GM23338 (cell line): Measurements from ENCODE around the gene IGSF21. TPM values are rescaled to one million over a fixed set of nuclear protein-coding genes. Genes with fewer than 3 reads are reported as not detected.

Experiments
- ATAC-seq: fragments of 200-7000 bp; cut with Tn5 transposase; 3 replicates; pipeline ENCODE4 v1.9.1; 2020
- DNase-seq: peaks from one replicate; pipeline ENCODE4 v3.0.0-alpha.2; 2015; ENCODE audit warnings: low spot score
- H2AFZ ChIP-seq: fragments of 200-600 bp; sonication (generic); 2 replicates; pipeline ENCODE4 v1.8.0; 2016; ENCODE audit warnings: antibody characterized with exemption, mild to moderate bottlenecking, moderate library complexity
- H3F3A ChIP-seq: fragments of 200-600 bp; sonication (generic); replicated peaks from 2 replicates; pipeline ENCODE4 v1.8.0; 2017; ENCODE audit warnings: antibody characterized with exemption, mixed run types, low read depth
- H3K27ac ChIP-seq: fragments of 200-600 bp; sonication (generic); 2 replicates; pipeline ENCODE4 v1.6.1; 2016; ENCODE audit warnings: low read depth
- H3K27me3 ChIP-seq: fragments of 200-600 bp; sonication (generic); 2 replicates; pipeline ENCODE4 v1.8.0; 2016; ENCODE audit warnings: mild to moderate bottlenecking, mixed run types, moderate library complexity; ENCODE audit not compliant: insufficient read depth
- H3K36me3 ChIP-seq: fragments of 200-600 bp; sonication (generic); 2 replicates; pipeline ENCODE4 v1.8.0; 2016; ENCODE audit warnings: mild to moderate bottlenecking; ENCODE audit not compliant: insufficient read depth
- H3K4me1 ChIP-seq: fragments of 200-600 bp; sonication (generic); 2 replicates; pipeline ENCODE4 v1.8.0; 2016; ENCODE audit warnings: mild to moderate bottlenecking, moderate library complexity; ENCODE audit not compliant: insufficient read depth
- H3K4me2 ChIP-seq: fragments of 200-600 bp; sonication (generic); 2 replicates; pipeline ENCODE4 v1.7.1; 2017; ENCODE audit warnings: mixed run types
- H3K4me3 ChIP-seq: fragments of 200-600 bp; sonication (generic); 2 replicates; pipeline ENCODE4 v1.6.1; 2016; ENCODE audit warnings: mixed run types
- H3K79me2 ChIP-seq: fragments of 200-600 bp; sonication (generic); replicated peaks from 2 replicates; pipeline ENCODE4 v1.8.0; 2017; ENCODE audit warnings: mild to moderate bottlenecking; ENCODE audit not compliant: insufficient read depth
- H3K9me2 ChIP-seq: fragments of 200-600 bp; sonication (generic); 2 replicates; pipeline ENCODE4 v1.8.0; 2017; ENCODE audit not compliant: insufficient read depth
- H4K20me1 ChIP-seq: fragments of 200-600 bp; sonication (generic); replicated peaks from 2 replicates; pipeline ENCODE4 v1.8.0; 2017; ENCODE audit warnings: mild to moderate bottlenecking; ENCODE audit not compliant: insufficient read depth
- H3K27ac Mint-ChIP-seq: 2 replicates; pipeline ENCODE4 v1.8.0; 2020; ENCODE audit warnings: inconsistent platforms, mild to moderate bottlenecking, moderate library complexity, mixed read lengths
- H3K27me3 Mint-ChIP-seq: 3 replicates; pipeline ENCODE4 v1.8.0; 2022; ENCODE audit warnings: low read depth, mild to moderate bottlenecking, moderate library complexity, mixed read lengths, inconsistent platforms; ENCODE audit not compliant: insufficient read depth, poor library complexity
- H3K36me3 Mint-ChIP-seq: 3 replicates; pipeline ENCODE4 v1.8.0; 2021; ENCODE audit warnings: low read depth, mild to moderate bottlenecking, inconsistent platforms, moderate library complexity, mixed read lengths
- H3K4me1 Mint-ChIP-seq: 3 replicates; pipeline ENCODE4 v1.8.0; 2020; ENCODE audit warnings: mild to moderate bottlenecking, inconsistent platforms, mixed read lengths
- H3K4me3 Mint-ChIP-seq: 3 replicates; pipeline ENCODE4 v1.8.0; 2021; ENCODE audit warnings: moderate library complexity, mild to moderate bottlenecking, inconsistent platforms, mixed read lengths
- H3K9me3 Mint-ChIP-seq: 3 replicates; pipeline ENCODE4 v1.8.0; 2020; ENCODE audit warnings: moderate library complexity, mild to moderate bottlenecking, inconsistent platforms, mixed read lengths
- CREB1 ChIP-seq: fragments of 250-450 bp; sonication (Bioruptor Pico); IDR thresholded peaks from 2 replicates; pipeline ENCODE4 v1.5.0; 2020; ENCODE audit warnings: low read depth, mild to moderate bottlenecking, moderate library complexity
- JUNB ChIP-seq: IDR thresholded peaks from one replicate; pipeline ENCODE4 v1.6.1; 2016; ENCODE audit warnings: antibody characterized with exemption; ENCODE audit not compliant: unreplicated experiment
- STAT1 ChIP-seq: IDR thresholded peaks from one replicate; pipeline ENCODE4 v1.6.1; 2016; ENCODE audit warnings: antibody characterized with exemption; ENCODE audit not compliant: unreplicated experiment
- ZNF331 ChIP-seq: fragments of 250-450 bp; sonication (Bioruptor Pico); IDR thresholded peaks from 2 replicates; pipeline ENCODE4 v1.5.0; 2020; ENCODE audit warnings: low read depth, mild to moderate bottlenecking, moderate library complexity
- polyA plus RNA-seq: library from polyadenylated mRNA; unstranded; fragments of >200 nt; fragmentation: Nextera tagmentation; extraction: Ambion mirVana; gene quantifications from 2 replicates; pipeline ENCODE4 v1.2.1, GENCODE V29; 2016
- total RNA-seq: library from RNA; depleted of rRNA; stranded (reverse); fragments of >200 nt; shearing (Covaris generic); gene quantifications from 2 replicates; pipeline ENCODE4 v1.2.3, GENCODE V29; 2014
- TF ChIP-seq, protein P1 (sequence below): IDR thresholded peaks from one replicate; pipeline ENCODE4 v1.6.1; 2018; ENCODE audit warnings: antibody characterized with exemption; ENCODE audit not compliant: unreplicated experiment
- TF ChIP-seq, protein P2 (sequence below), 2 experiments: fragments of 200-600 bp in 1 of 2; sonication (generic) in 1 of 2; conservative IDR thresholded peaks; 2 replicates each; pipeline versions ENCODE4 v1.5.1 to v1.6.1; 2016 to 2017; ENCODE audit warnings: antibody characterized with exemption in 2 of 2, low read depth in 2 of 2, mild to moderate bottlenecking in 2 of 2, moderate library complexity in 1 of 2
- TF ChIP-seq, protein P3 (sequence below): IDR thresholded peaks from 2 replicates; pipeline ENCODE4 v1.6.1; 2016; ENCODE audit warnings: antibody characterized with exemption
- TF ChIP-seq, protein P4 (sequence below): fragments of 250-450 bp; sonication (Bioruptor Pico); IDR thresholded peaks from 2 replicates; pipeline ENCODE4 v1.5.0; 2020; ENCODE audit warnings: mild to moderate bottlenecking, moderate library complexity

IGSF21 gene
- total and polyA plus RNA-seq, 2 experiments from 2014 or later = 15.6 to 15.7 TPM

DNA sequence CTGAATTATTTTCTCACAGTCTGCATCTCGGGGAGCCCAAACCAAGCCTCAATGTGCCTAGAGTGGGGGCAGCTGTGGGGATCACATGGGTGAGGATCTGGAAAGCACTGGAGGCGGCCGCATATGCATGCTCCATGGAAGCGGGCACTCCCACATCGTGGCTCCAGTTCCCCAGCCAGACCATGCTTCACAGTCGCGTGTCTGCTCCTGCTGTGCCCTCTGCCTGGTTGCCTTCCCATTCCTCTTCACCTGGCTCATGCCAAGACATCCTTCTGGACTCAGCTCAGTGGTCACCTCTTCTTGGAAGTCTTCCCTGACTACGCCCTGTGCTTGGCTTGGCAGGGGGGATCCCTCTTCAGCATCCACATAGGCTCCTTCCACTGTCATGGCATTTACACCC is 32.8 kb downstream of the IGSF21 start:
- ATAC-seq = no peak
- H3K4me1 ChIP-seq = peaks cover 9% of the 10 kb centered on the region
- DNase-seq = no peak
- peaks cover 16% of the 10 kb centered on the region; the same call in 1 of the 2 replicates for H3K79me2 ChIP-seq
- no peaks in the 10 kb centered on the region for H3K36me3 ChIP-seq
- no peaks in the 10 kb centered on the region for H3K27me3 ChIP-seq
- no peaks in the 10 kb centered on the region; the same call in 1 of the 2 replicates for H4K20me1 ChIP-seq
- H2AFZ ChIP-seq = no peak overlapping the region
- Mint-ChIP-seq H3K36me3 (no peaks in the 10 kb centered on the region), H3K27me3 (peaks cover 6% of the 10 kb centered on the region), H3K4me3 (no peak overlapping the region), H3K9me3 (peaks cover 2% of the 10 kb centered on the region; the same call in 1 of the 3 replicates), H3K4me1 (peaks cover 12% of the 10 kb centered on the region), H3K27ac (no peak overlapping the region)
- no peak overlapping the region for H3K4me3 ChIP-seq
- H3K4me2 ChIP-seq = no peak overlapping the region
- no peak overlapping the region for H3K27ac ChIP-seq
- H3K9me2 ChIP-seq = no peaks in the 10 kb centered on the region
- TF ChIP-seq, protein P1, sequence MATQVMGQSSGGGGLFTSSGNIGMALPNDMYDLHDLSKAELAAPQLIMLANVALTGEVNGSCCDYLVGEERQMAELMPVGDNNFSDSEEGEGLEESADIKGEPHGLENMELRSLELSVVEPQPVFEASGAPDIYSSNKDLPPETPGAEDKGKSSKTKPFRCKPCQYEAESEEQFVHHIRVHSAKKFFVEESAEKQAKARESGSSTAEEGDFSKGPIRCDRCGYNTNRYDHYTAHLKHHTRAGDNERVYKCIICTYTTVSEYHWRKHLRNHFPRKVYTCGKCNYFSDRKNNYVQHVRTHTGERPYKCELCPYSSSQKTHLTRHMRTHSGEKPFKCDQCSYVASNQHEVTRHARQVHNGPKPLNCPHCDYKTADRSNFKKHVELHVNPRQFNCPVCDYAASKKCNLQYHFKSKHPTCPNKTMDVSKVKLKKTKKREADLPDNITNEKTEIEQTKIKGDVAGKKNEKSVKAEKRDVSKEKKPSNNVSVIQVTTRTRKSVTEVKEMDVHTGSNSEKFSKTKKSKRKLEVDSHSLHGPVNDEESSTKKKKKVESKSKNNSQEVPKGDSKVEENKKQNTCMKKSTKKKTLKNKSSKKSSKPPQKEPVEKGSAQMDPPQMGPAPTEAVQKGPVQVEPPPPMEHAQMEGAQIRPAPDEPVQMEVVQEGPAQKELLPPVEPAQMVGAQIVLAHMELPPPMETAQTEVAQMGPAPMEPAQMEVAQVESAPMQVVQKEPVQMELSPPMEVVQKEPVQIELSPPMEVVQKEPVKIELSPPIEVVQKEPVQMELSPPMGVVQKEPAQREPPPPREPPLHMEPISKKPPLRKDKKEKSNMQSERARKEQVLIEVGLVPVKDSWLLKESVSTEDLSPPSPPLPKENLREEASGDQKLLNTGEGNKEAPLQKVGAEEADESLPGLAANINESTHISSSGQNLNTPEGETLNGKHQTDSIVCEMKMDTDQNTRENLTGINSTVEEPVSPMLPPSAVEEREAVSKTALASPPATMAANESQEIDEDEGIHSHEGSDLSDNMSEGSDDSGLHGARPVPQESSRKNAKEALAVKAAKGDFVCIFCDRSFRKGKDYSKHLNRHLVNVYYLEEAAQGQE = no peak
- TF ChIP-seq, protein P2, sequence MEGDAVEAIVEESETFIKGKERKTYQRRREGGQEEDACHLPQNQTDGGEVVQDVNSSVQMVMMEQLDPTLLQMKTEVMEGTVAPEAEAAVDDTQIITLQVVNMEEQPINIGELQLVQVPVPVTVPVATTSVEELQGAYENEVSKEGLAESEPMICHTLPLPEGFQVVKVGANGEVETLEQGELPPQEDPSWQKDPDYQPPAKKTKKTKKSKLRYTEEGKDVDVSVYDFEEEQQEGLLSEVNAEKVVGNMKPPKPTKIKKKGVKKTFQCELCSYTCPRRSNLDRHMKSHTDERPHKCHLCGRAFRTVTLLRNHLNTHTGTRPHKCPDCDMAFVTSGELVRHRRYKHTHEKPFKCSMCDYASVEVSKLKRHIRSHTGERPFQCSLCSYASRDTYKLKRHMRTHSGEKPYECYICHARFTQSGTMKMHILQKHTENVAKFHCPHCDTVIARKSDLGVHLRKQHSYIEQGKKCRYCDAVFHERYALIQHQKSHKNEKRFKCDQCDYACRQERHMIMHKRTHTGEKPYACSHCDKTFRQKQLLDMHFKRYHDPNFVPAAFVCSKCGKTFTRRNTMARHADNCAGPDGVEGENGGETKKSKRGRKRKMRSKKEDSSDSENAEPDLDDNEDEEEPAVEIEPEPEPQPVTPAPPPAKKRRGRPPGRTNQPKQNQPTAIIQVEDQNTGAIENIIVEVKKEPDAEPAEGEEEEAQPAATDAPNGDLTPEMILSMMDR (conservative IDR thresholded peaks at IDR 0.05; ENCODE audit: low read depth in 2 of 2) = no peak
- no peak for TF ChIP-seq ZNF331 (CRISPR knock-in tag)
- TF ChIP-seq CREB1 (CRISPR knock-in tag) = no peak
- TF ChIP-seq STAT1 = no peak
- TF ChIP-seq, protein P3, sequence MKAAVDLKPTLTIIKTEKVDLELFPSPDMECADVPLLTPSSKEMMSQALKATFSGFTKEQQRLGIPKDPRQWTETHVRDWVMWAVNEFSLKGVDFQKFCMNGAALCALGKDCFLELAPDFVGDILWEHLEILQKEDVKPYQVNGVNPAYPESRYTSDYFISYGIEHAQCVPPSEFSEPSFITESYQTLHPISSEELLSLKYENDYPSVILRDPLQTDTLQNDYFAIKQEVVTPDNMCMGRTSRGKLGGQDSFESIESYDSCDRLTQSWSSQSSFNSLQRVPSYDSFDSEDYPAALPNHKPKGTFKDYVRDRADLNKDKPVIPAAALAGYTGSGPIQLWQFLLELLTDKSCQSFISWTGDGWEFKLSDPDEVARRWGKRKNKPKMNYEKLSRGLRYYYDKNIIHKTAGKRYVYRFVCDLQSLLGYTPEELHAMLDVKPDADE = no peak
- TF ChIP-seq, protein P4, sequence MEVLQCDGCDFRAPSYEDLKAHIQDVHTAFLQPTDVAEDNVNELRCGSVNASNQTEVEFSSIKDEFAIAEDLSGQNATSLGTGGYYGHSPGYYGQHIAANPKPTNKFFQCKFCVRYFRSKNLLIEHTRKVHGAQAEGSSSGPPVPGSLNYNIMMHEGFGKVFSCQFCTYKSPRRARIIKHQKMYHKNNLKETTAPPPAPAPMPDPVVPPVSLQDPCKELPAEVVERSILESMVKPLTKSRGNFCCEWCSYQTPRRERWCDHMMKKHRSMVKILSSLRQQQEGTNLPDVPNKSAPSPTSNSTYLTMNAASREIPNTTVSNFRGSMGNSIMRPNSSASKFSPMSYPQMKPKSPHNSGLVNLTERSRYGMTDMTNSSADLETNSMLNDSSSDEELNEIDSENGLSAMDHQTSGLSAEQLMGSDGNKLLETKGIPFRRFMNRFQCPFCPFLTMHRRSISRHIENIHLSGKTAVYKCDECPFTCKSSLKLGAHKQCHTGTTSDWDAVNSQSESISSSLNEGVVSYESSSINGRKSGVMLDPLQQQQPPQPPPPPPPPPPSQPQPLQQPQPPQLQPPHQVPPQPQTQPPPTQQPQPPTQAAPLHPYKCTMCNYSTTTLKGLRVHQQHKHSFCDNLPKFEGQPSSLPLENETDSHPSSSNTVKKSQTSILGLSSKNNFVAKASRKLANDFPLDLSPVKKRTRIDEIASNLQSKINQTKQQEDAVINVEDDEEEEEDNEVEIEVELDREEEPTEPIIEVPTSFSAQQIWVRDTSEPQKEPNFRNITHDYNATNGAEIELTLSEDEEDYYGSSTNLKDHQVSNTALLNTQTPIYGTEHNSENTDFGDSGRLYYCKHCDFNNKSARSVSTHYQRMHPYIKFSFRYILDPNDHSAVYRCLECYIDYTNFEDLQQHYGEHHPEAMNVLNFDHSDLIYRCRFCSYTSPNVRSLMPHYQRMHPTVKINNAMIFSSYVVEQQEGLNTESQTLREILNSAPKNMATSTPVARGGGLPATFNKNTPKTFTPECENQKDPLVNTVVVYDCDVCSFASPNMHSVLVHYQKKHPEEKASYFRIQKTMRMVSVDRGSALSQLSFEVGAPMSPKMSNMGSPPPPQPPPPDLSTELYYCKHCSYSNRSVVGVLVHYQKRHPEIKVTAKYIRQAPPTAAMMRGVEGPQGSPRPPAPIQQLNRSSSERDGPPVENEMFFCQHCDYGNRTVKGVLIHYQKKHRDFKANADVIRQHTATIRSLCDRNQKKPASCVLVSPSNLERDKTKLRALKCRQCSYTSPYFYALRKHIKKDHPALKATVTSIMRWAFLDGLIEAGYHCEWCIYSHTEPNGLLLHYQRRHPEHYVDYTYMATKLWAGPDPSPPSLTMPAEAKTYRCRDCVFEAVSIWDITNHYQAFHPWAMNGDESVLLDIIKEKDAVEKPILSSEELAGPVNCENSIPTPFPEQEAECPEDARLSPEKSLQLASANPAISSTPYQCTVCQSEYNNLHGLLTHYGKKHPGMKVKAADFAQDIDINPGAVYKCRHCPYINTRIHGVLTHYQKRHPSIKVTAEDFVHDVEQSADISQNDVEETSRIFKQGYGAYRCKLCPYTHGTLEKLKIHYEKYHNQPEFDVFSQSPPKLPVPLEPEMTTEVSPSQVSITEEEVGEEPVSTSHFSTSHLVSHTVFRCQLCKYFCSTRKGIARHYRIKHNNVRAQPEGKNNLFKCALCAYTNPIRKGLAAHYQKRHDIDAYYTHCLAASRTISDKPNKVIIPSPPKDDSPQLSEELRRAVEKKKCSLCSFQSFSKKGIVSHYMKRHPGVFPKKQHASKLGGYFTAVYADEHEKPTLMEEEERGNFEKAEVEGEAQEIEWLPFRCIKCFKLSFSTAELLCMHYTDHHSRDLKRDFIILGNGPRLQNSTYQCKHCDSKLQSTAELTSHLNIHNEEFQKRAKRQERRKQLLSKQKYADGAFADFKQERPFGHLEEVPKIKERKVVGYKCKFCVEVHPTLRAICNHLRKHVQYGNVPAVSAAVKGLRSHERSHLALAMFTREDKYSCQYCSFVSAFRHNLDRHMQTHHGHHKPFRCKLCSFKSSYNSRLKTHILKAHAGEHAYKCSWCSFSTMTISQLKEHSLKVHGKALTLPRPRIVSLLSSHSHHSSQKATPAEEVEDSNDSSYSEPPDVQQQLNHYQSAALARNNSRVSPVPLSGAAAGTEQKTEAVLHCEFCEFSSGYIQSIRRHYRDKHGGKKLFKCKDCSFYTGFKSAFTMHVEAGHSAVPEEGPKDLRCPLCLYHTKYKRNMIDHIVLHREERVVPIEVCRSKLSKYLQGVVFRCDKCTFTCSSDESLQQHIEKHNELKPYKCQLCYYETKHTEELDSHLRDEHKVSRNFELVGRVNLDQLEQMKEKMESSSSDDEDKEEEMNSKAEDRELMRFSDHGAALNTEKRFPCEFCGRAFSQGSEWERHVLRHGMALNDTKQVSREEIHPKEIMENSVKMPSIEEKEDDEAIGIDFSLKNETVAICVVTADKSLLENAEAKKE (CRISPR knock-in tag) = no peak
- no peak for TF ChIP-seq JUNB
- H3F3A ChIP-seq = no peaks in the 10 kb centered on the region
